HG03439 (cell line): ENCODE results near the gene COIL.
"Not testable (repeated sequence)": the region's sequence is repeated elsewhere in the genome, so short reads cannot be mapped to it uniquely, and the experiment has no call there.

ENCODE experiments used
- ATAC-seq: cut with Tn5 transposase; IDR thresholded peaks from one replicate; pipeline ENCODE4 v1.9.1; 2021; ENCODE audit warnings: mild to moderate bottlenecking, moderate library complexity; ENCODE audit not compliant: unreplicated experiment

Gene COIL

GRCh38 chr17:56979091-56979480 is 18.2 kb upstream of the COIL start:
- no peak for ATAC-seq

- peak; percentile 30 for ATAC-seq
Measured at GRCh38 chr17:56978441-56979090, 17.7 kb upstream of the COIL start.

- peak; percentile 73 for ATAC-seq
Measured at GRCh38 chr17:56977673-56978395, 17.0 kb upstream of the COIL start, which contains the start of gene SCPEP1. TSS of gene SCPEP1 (plus strand) at chr17:56978131. CDS start at chr17:56978160, 29 bp downstream.

GRCh38 chr17:56976941-56977608 is 16.2 kb upstream of the COIL start:
- ATAC-seq = no peak

GRCh38 chr17:56975656-56976055 is 14.8 kb upstream of the COIL start:
- no peak for ATAC-seq

- ATAC-seq = no peak
Measured at GRCh38 chr17:56974055-56974454, 13.2 kb upstream of the COIL start.

- no peak for ATAC-seq
Measured at GRCh38 chr17:56973520-56973919, 12.7 kb upstream of the COIL start.

GRCh38 chr17:56972111-56972730 is 11.4 kb upstream of the COIL start:
- no peak for ATAC-seq

GRCh38 chr17:56970974-56971373 is 10.1 kb upstream of the COIL start:
- ATAC-seq = no peak

GRCh38 chr17:56966338-56966737 is 5.5 kb upstream of the COIL start:
- no peak for ATAC-seq

- not testable (repeated sequence) for ATAC-seq
Measured at GRCh38 chr17:56965681-56966080, 4.8 kb upstream of the COIL start.

- not testable (repeated sequence) for ATAC-seq
Measured at GRCh38 chr17:56965241-56965640, 4.4 kb upstream of the COIL start.

- no peak for ATAC-seq
Measured at GRCh38 chr17:56956992-56957391, 3.9 kb downstream of the COIL start.

GRCh38 chr17:56949595-56949994 is 11.3 kb downstream of the COIL start:
- no peak for ATAC-seq

- ATAC-seq = no peak
Measured at GRCh38 chr17:56948491-56948890, 12.4 kb downstream of the COIL start.

GRCh38 chr17:56947741-56948140 is 13.1 kb downstream of the COIL start:
- no peak for ATAC-seq

GRCh38 chr17:56945938-56946505 is 14.8 kb downstream of the COIL start:
- no peak for ATAC-seq

- no peak for ATAC-seq
Measured at GRCh38 chr17:56943505-56944125, 17.2 kb downstream of the COIL start.

GRCh38 chr17:56939869-56940484 is 20.9 kb downstream of the COIL start:
- no peak for ATAC-seq

GRCh38 chr17:56938206-56938605 is 22.6 kb downstream of the COIL start:
- ATAC-seq = not testable (repeated sequence)
